Thoracic aorta (tissue), 2 donors: ENCODE measurements around the gene CLSTN3. TPM values are rescaled to one million over a fixed set of nuclear protein-coding genes. Genes with fewer than 3 reads are reported as not detected.
A peak's percentile ranks its signal among the peaks of the same experiment; 100 is the strongest.

Experiments used
- ATAC-seq: fragments of 150-250 bp; one replicate; pipeline ENCODE4 v1.8.0; 2017; ENCODE audit warnings: low read depth; ENCODE audit not compliant: insufficient number of reproducible peaks, low FRiP score
- DNase-seq: peaks from one replicate; pipeline ENCODE4 v3.0.0-alpha.2; 2020; ENCODE audit warnings: low spot score
- H3K27ac ChIP-seq, 2 donors: fragments of 200-600 bp; sonication (generic); 1 replicate in 1 of 2; 2 replicates in 1 of 2; pipeline ENCODE4 v1.5.1; 2016; ENCODE audit warnings: mild to moderate bottlenecking in 2 of 2, moderate library complexity in 2 of 2
- H3K27me3 ChIP-seq: fragments of 200-600 bp; sonication (generic); replicated peaks from 2 replicates; pipeline ENCODE4 v1.6.0; 2016; ENCODE audit warnings: mild to moderate bottlenecking; ENCODE audit not compliant: insufficient read depth
- H3K36me3 ChIP-seq: fragments of 200-600 bp; sonication (generic); one replicate; pipeline ENCODE4 v1.5.1; 2016
- H3K4me1 ChIP-seq, 2 donors: fragments of 200-600 bp; sonication (generic); 1 replicate in 1 of 2; 2 replicates in 1 of 2; pipeline versions ENCODE4 v1.5.1 to v1.6.0; 2016; ENCODE audit warnings: low read depth in 2 of 2, mild to moderate bottlenecking in 1 of 2; ENCODE audit not compliant: control insufficient read depth in 1 of 2
- H3K4me3 ChIP-seq: fragments of 200-600 bp; sonication (generic); 2 replicates; pipeline ENCODE4 v1.5.1; 2016; ENCODE audit warnings: mild to moderate bottlenecking
- H3K9me3 ChIP-seq: fragments of 200-600 bp; sonication (generic); 2 replicates; pipeline ENCODE4 v1.5.1; 2016
- CTCF ChIP-seq: fragments of 200-600 bp; sonication (generic); IDR thresholded peaks from one replicate; pipeline ENCODE4 v1.5.1; 2019; ENCODE audit warnings: antibody characterized with exemption
- total RNA-seq, 2 donors: library from RNA; depleted of rRNA; stranded (reverse); fragments of >200 nt; gene quantifications; one replicate each; pipeline versions ENCODE4 v1.1.0 to v1.2.3, GENCODE V29; 2016

The CLSTN3 gene
- total RNA-seq, 2 donors from 2014 or later, result 27.2 to 28.9 TPM

GRCh38 chr12:7109572-7109920 lies 20.6 kb upstream of the CLSTN3 start:
- H3K4me1 ChIP-seq, result peaks cover 10 to 24% of the 10 kb centered on the region in 2 donors
- TF ChIP-seq CTCF, result no peak

GRCh38 chr12:7110661-7111060 lies 19.5 kb upstream of the CLSTN3 start:
- ATAC-seq, result no peak
- peaks cover 10 to 21% of the 10 kb centered on the region in 2 donors for H3K4me1 ChIP-seq
- DNase-seq, result no peak
- no peaks in the 10 kb centered on the region for H3K9me3 ChIP-seq
- no peaks in the 10 kb centered on the region for H3K27me3 ChIP-seq
- no peak overlapping the region for H3K4me3 ChIP-seq
- H3K27ac ChIP-seq, result no peak overlapping the region
- no peaks in the 10 kb centered on the region for H3K36me3 ChIP-seq
- no peak for TF ChIP-seq CTCF

More at GRCh38 chr12:7109572-7109920, 20.6 kb upstream of the CLSTN3 start:
- ATAC-seq, result no peak
- DNase-seq, result no peak
- Histone ChIP-seq H3K9me3 (no peaks in the 10 kb centered on the region), H3K27me3 (no peaks in the 10 kb centered on the region), H3K4me3 (peak overlapping the region; percentile 78), H3K36me3 (no peaks in the 10 kb centered on the region), H3K27ac (peak overlapping the region; percentile 38 to 93)

- Histone ChIP-seq H3K9me3 (no peaks in the 10 kb centered on the region), H3K27ac (no peak overlapping the region), H3K4me1 (peaks cover 4 to 17% of the 10 kb centered on the region in 2 donors), H3K36me3 (no peaks in the 10 kb centered on the region), H3K27me3 (no peaks in the 10 kb centered on the region), H3K4me3 (no peak overlapping the region)
- no peak for DNase-seq
- no peak for TF ChIP-seq CTCF
- ATAC-seq, result no peak
Measured at GRCh38 chr12:7112041-7112440, 18.1 kb upstream of the CLSTN3 start.

- H3K4me1 ChIP-seq, result peaks cover 2 to 7% of the 10 kb centered on the region in 2 donors
- no peak for DNase-seq
- H3K27me3 ChIP-seq, result no peaks in the 10 kb centered on the region
- no peaks in the 10 kb centered on the region for H3K36me3 ChIP-seq
- no peak overlapping the region for H3K4me3 ChIP-seq
- TF ChIP-seq CTCF, result peak; percentile 88
- H3K9me3 ChIP-seq, result no peaks in the 10 kb centered on the region
- ATAC-seq, result no peak
- H3K27ac ChIP-seq, result no peak overlapping the region
Measured at GRCh38 chr12:7113389-7113871, 16.7 kb upstream of the CLSTN3 start.

GRCh38 chr12:7114008-7114407 lies 16.2 kb upstream of the CLSTN3 start:
- no peak for TF ChIP-seq CTCF
- Histone ChIP-seq H3K27ac (no peak overlapping the region), H3K4me1 (peaks cover 2 to 7% of the 10 kb centered on the region in 2 donors), H3K27me3 (no peaks in the 10 kb centered on the region), H3K36me3 (no peaks in the 10 kb centered on the region), H3K9me3 (no peaks in the 10 kb centered on the region), H3K4me3 (no peak overlapping the region)
- no peak for DNase-seq
- ATAC-seq, result no peak
